ENCODE results near the gene CRTC1. TPM values are rescaled to one million over a fixed set of nuclear protein-coding genes. Genes with fewer than 3 reads are reported as not detected.

The CRTC1 gene
- total and polyA plus RNA-seq, 9 of the 15 experiments (the other 6 are each of a cell fraction or from before 2014, with no cell fraction given) = 0.25 to 3.8 (median 1.2) TPM; not detected in 2

GRCh38 chr19:18780081-18780480 is 96.6 kb downstream of the CRTC1 start:
- peaks cover 3 to 71% of the 10 kb centered on the region in 2 experiments; a peak in 3 of 5 replicates for H3K4me1 ChIP-seq (replicated peaks in 1 of 2; ENCODE audit: control insufficient read depth in 2 of 2, insufficient read depth in 2 of 2, low read length in 2 of 2)
- no peaks in the 10 kb centered on the region for H3K36me3 ChIP-seq (ENCODE audit: control insufficient read depth, insufficient read depth, low read length)
- BruUV-seq (replicated peaks) = no TSS peak
- peaks cover 19 to 82% of the 10 kb centered on the region in 2 experiments; a peak in 4 of 5 replicates for H3K27me3 ChIP-seq (ENCODE audit: control insufficient read depth in 2 of 2, insufficient read depth in 2 of 2, low read length in 2 of 2)
- peak overlapping the region in 1 of 2 experiments; percentile 10; a peak in 1 of 4 replicates for H3K9ac ChIP-seq (ENCODE audit: insufficient read depth in 1 of 2, low read depth in 2 of 2, low read length in 2 of 2)
- H3K4me2 ChIP-seq (ENCODE audit: insufficient read depth, low read length) = no peak overlapping the region
- H3K9me1 ChIP-seq (ENCODE audit: control insufficient read depth, insufficient read depth, low read length) = no peaks in the 10 kb centered on the region
- no peak overlapping the region for H3K27ac ChIP-seq (ENCODE audit: extremely low read depth, low read depth, low read length)
- no peak overlapping the region for H3K4me3 ChIP-seq
- no peak overlapping the region for H2AFZ ChIP-seq (ENCODE audit: low read depth, low read length)
- H4K20me1 ChIP-seq (replicated peaks; ENCODE audit: control insufficient read depth, insufficient read depth, low read length) = peaks cover 9% of the 10 kb centered on the region
- no peak for ATAC-seq
- POLR2A ChIA-PET = interaction anchor here (0.6 kb wide), 1 partner anchor 131 kb away, joined by 3 read pairs; no protein-coding TSS in a partner anchor
- intact Hi-C loops (cut with micrococcal nuclease) (no loop called here), in situ Hi-C loops (cut with MboI) (no loop called here)
- no peak for FAIRE-seq
- DNase-seq (ENCODE audit: extremely low read depth in 1 of 4, low spot score in 3 of 4) = no peak
- WGBS (ENCODE audit: insufficient coverage, low coverage, missing lambda C conversion rate) = 23% methylated on average over 17 of the region's 17 CpGs
- TF ChIP-seq PHTF2 (CRISPR knock-in tag; IDR thresholded peaks at IDR 0.05) = no peak
- no peak for TF ChIP-seq U2AF1 (optimal IDR thresholded peaks at IDR 0.05; ENCODE audit: low read depth, low read length)
- no peak for TF ChIP-seq ATF3 (IDR thresholded peaks at IDR 0.05)
- TF ChIP-seq ATF3 (CRISPR knock-in tag; conservative IDR thresholded peaks at IDR 0.05) = no peak
- no peak for TF ChIP-seq ZNF589 (CRISPR knock-in tag; IDR thresholded peaks at IDR 0.05; ENCODE audit: low read depth)
- TF ChIP-seq ZNF551 (CRISPR knock-in tag; IDR thresholded peaks at IDR 0.05) = no peak
- TF ChIP-seq FOXM1 (IDR thresholded peaks at IDR 0.05; ENCODE audit: low read depth) = no peak
- no peak for TF ChIP-seq FOXM1 (CRISPR knock-in tag; IDR thresholded peaks at IDR 0.05; ENCODE audit: low read depth)
- TF ChIP-seq HMGXB4 (CRISPR knock-in tag; IDR thresholded peaks at IDR 0.05) = no peak
- TF ChIP-seq ZNF124 (CRISPR knock-in tag; IDR thresholded peaks at IDR 0.05) = no peak
- no peak for TF ChIP-seq ATF4 (CRISPR knock-in tag; IDR thresholded peaks at IDR 0.05)
- TF ChIP-seq ZNF778 (CRISPR knock-in tag; IDR thresholded peaks at IDR 0.05) = no peak
- TF ChIP-seq ZNF311 (CRISPR knock-in tag; IDR thresholded peaks at IDR 0.05) = no peak
- TF ChIP-seq MYBL2 (IDR thresholded peaks at IDR 0.05; ENCODE audit: low read depth) = no peak
- no peak for TF ChIP-seq MYBL2 (CRISPR knock-in tag; IDR thresholded peaks at IDR 0.05; ENCODE audit: borderline replicate concordance)
- no peak for TF ChIP-seq ZNF24 (IDR thresholded peaks at IDR 0.05)
- TF ChIP-seq TCF15 (CRISPR knock-in tag; IDR thresholded peaks at IDR 0.05) = no peak
- no peaks in the 10 kb centered on the region for H3K79me2 ChIP-seq (ENCODE audit: control insufficient read depth, insufficient read depth, low read length)
- CTCF ChIA-PET (ENCODE audit: low intra/inter-chr PET ratio) = no interaction called here
- no peaks in the 10 kb centered on the region for H3K9me3 ChIP-seq (replicated peaks; ENCODE audit: control insufficient read depth, insufficient read depth, low read depth, low read length)

Measured in K562 (cell line).